NT2/D1 (cell line): ENCODE results near the gene FAM124A.
"Not testable (repeated sequence)": the region's sequence is repeated elsewhere in the genome, so short reads cannot be mapped to it uniquely, and the experiment has no call there.

Experiments used
- DNase-seq: peaks from one replicate; pipeline ENCODE4 v3.0.0-alpha.2; 2011; ENCODE audit warnings: low read depth, low spot score
- H3K27me3 ChIP-seq: 2 replicates; pipeline ENCODE4 v1.6.0; 2011; ENCODE audit warnings: mild to moderate bottlenecking; ENCODE audit not compliant: insufficient read length, insufficient read depth
- H3K36me3 ChIP-seq: 2 replicates; pipeline ENCODE4 v1.6.1; 2011; ENCODE audit warnings: mild to moderate bottlenecking, low read length, mixed read lengths; ENCODE audit not compliant: insufficient read depth, insufficient read length
- H3K4me1 ChIP-seq: 2 replicates; pipeline ENCODE4 v1.5.1; 2011; ENCODE audit not compliant: insufficient read depth, insufficient read length
- H3K4me3 ChIP-seq: 2 replicates; pipeline ENCODE4 v1.5.1; 2011; ENCODE audit warnings: low read depth; ENCODE audit not compliant: insufficient read length
- H3K9ac ChIP-seq: 2 replicates; pipeline ENCODE4 v1.6.0; 2011; ENCODE audit warnings: low read depth; ENCODE audit not compliant: insufficient read length
- H3K9me3 ChIP-seq: 2 replicates; pipeline ENCODE4 v1.5.1; 2011; ENCODE audit warnings: mild to moderate bottlenecking, low read length; ENCODE audit not compliant: insufficient read depth
- SUZ12 ChIP-seq: IDR thresholded peaks from 2 replicates; pipeline ENCODE4 v1.6.1; 2011; ENCODE audit not compliant: insufficient read length, insufficient read depth; ENCODE audit errors: extremely low read depth
- YY1 ChIP-seq: IDR thresholded peaks from 2 replicates; pipeline ENCODE4 v1.6.1; 2011; ENCODE audit not compliant: insufficient read length, insufficient read depth
- ZNF274 ChIP-seq: IDR thresholded peaks from 2 replicates; pipeline ENCODE4 v1.6.1; 2011; ENCODE audit warnings: mild to moderate bottlenecking, low read depth, low read length

Gene FAM124A

DNA sequence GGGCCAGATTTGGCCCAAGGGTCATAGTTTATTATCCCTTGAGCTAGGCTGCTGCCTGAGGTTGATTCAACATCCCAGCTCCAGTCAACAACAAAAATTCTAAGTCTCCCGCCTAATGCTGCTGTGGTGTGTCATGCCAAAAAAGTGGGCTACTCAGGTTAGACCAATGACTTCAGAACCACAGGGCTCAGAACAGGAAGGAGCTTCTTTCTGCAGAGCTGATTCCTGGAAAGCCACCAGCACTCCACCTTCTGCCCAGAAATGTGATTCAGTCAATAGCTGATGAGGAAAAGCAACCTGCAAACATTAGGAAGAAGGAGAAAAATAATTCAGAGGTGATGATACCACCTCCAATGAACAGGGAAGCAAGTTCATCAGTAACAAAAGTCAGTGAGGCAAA is 61.2 kb downstream of the FAM124A start:
- DNase-seq = no peak

DNA sequence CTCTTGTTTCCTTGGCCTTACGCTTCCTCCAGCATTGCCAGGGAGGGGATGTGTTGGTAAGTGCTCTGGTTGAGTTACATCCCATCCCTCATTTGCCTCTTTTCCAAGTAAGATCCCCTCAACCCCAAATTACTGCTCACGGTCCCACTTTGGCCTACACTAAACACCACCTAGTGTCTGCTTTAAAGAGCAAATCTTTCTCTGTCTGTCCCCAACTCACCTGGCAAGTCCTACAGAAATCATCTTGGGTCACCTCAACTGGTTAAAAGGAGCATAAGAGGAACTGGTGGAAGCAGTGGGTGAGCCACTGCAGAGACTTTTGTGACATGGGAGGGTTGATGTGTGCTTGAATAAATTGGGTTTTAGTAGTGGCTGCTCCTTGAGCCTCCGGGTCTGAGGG is 62.1 kb downstream of the FAM124A start:
- H3K9me3 ChIP-seq = no peaks in the 10 kb centered on the region
- TF ChIP-seq SUZ12 = no peak
- TF ChIP-seq YY1 = no peak
- no peak for TF ChIP-seq ZNF274
- no peaks in the 10 kb centered on the region for H3K4me1 ChIP-seq
- no peak overlapping the region for H3K4me3 ChIP-seq
- H3K9ac ChIP-seq = no peak overlapping the region
- DNase-seq = no peak
- H3K36me3 ChIP-seq = no peaks in the 10 kb centered on the region
- no peaks in the 10 kb centered on the region for H3K27me3 ChIP-seq

More for the DNA sequence above, 61.2 kb downstream of the FAM124A start:
- no peak overlapping the region for H3K9ac ChIP-seq
- H3K9me3 ChIP-seq = no peaks in the 10 kb centered on the region
- H3K36me3 ChIP-seq = no peaks in the 10 kb centered on the region
- no peak overlapping the region for H3K4me3 ChIP-seq
- H3K4me1 ChIP-seq = no peaks in the 10 kb centered on the region
- no peak for TF ChIP-seq SUZ12
- TF ChIP-seq YY1 = no peak
- TF ChIP-seq ZNF274 = no peak
- H3K27me3 ChIP-seq = no peaks in the 10 kb centered on the region

DNA sequence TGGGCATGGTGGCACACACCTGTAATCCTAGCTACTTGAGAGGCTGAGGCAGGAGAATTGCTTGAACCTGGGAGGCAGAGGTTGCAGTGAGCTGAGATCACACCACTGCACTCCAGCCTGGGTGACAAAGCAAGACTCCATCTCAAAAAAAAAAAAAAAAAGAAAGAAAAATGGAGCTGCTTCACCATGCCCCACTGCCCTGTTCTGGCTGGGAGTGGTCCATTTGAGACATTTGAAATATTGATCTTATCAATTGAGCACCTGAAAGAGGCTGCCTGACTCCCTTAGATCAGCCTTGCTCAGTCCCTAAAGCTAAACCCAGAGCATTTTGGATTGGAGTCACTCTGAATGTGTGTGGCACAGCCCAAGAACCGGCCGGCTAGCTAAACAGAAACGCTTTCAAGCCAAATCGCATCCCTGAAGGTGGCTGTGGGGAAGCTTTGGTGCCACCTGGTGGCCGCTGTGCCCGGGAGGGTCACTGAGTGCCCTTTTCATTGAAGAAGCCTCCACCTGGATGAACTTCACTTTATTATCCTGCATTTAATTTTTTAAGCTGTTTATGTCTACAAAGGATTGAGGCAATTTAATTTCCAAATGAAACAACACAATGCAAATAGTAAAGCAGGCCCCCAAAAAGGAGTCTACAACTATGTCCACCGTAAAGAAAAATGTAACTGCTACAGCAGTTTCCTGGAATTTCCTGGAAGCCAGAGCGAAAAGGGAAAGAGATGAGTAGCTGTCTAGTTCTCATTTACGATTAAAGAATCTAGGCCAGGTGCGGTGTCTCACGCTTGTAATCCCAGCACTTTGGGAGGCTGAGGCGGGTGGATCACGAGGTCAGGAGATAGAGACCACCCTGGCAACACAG is 64.2 kb downstream of the FAM124A start:
- no peak overlapping the region for H3K4me3 ChIP-seq
- H3K27me3 ChIP-seq = no peaks in the 10 kb centered on the region
- no peaks in the 10 kb centered on the region for H3K36me3 ChIP-seq
- peak; percentile 66 for DNase-seq
- H3K9me3 ChIP-seq = no peaks in the 10 kb centered on the region
- H3K4me1 ChIP-seq = no peaks in the 10 kb centered on the region
- TF ChIP-seq YY1 = no peak
- no peak for TF ChIP-seq SUZ12
- TF ChIP-seq ZNF274 = no peak
- no peak overlapping the region for H3K9ac ChIP-seq

DNA sequence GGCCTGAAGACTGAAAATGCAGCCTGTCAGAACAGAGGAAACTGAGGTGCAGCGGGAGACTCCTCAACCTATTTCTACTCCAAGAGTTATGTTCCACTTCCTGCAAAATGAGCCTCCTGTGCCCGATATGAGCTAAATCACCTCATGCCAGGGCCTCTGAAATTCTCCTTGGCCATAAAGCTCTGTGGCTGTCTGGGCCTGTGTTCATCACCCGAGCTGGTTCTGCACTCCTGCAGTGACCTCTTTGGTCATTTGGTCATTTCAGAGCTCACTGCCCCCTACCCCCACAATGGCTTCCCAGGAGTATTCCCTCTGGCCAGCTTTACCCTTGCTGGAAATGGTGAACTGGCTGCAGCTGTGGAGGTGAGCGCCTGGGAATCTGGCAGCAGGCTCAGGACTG is 65.6 kb downstream of the FAM124A start:
- no peak for DNase-seq
- TF ChIP-seq YY1 (no peak), SUZ12 (no peak), ZNF274 (no peak)
- Histone ChIP-seq H3K9me3 (no peaks in the 10 kb centered on the region), H3K27me3 (no peaks in the 10 kb centered on the region), H3K36me3 (no peaks in the 10 kb centered on the region), H3K9ac (no peak overlapping the region), H3K4me3 (no peak overlapping the region), H3K4me1 (no peaks in the 10 kb centered on the region)

DNA sequence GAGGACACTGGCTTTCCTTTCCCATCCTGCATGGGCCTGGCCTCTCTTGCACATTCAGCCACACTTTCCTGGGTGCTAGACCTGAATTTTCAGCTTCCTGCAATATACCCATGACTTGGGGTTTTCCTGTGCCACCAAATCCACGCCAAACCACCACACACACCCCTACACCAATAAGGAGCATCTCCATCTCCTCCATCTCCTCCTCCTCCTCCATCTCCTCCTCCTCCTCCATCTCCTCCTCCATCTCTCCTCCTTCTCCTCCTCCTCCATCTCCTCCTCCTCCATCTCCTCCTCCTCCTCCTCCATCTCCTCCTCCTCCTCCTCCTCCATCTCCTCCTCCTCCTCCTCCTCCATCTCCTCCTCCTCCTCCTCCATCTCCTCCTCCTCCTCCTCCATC is 66.1 kb downstream of the FAM124A start:
- not testable (repeated sequence) for H3K9me3 ChIP-seq, H3K4me3 ChIP-seq, H3K9ac ChIP-seq, H3K4me1 ChIP-seq, DNase-seq, H3K36me3 ChIP-seq, H3K27me3 ChIP-seq

DNA sequence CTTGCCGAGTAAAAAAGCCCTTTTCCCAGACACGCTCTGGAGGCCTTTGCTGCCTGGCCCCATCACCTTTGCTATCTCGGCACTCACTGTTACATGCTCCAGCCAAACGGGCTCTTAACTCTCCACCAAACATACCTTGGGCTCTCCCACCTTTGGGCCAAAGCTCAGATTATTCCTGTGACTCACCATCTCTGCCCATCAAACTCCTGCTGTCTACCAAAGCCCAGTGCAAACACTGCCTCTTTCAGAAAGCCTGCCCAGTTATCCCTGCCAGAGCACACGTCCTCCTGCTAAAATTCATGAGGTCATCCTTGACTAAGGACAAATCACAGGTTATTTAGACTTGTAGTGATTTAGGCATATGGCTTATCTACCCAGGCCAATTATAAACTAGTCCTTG is 69.1 kb downstream of the FAM124A start:
- H3K36me3 ChIP-seq = no peaks in the 10 kb centered on the region

DNA sequence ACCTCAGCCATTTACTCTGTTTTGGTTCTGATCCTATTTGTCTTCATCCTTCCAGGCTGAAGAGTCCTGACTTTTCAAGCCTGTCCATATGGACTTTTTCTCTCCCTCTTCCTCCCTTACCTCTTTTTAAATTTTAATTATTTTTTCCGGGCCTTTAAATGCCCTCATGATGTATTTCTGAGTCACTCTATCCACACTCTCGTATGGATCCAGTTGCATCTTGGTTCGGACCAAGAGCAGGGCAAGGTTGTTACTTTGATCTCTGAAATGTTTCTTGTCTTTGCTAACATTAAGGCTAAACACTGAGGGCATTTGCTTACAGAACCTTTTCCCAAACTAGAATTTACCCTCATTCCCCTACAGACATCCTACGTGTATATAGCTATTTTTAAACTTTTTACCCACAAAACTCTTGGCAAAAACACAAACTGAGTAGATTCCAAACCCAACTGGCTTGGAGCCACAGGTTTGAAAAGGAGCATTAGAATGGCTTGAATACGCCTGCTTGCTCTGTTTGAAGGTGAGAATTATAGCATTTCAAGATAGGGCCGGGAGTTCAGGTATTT is 69.9 kb downstream of the FAM124A start:
- TF ChIP-seq SUZ12 (no peak), YY1 (no peak), ZNF274 (no peak)

More for the DNA sequence above, 69.1 kb downstream of the FAM124A start:
- H3K9ac ChIP-seq = no peak overlapping the region
- H3K27me3 ChIP-seq = no peaks in the 10 kb centered on the region
- no peaks in the 10 kb centered on the region for H3K9me3 ChIP-seq
- no peaks in the 10 kb centered on the region for H3K4me1 ChIP-seq
- TF ChIP-seq SUZ12 (no peak), ZNF274 (no peak), YY1 (no peak)
- DNase-seq = no peak
- no peak overlapping the region for H3K4me3 ChIP-seq

More for the DNA sequence above, 69.9 kb downstream of the FAM124A start:
- no peaks in the 10 kb centered on the region for H3K9me3 ChIP-seq
- H3K27me3 ChIP-seq = no peaks in the 10 kb centered on the region
- no peak overlapping the region for H3K9ac ChIP-seq
- no peaks in the 10 kb centered on the region for H3K4me1 ChIP-seq
- no peak for DNase-seq
- H3K4me3 ChIP-seq = no peak overlapping the region
- no peaks in the 10 kb centered on the region for H3K36me3 ChIP-seq
